PC-3 (cell line): ENCODE results near the gene MEF2C.

Experiments used
- CTCF ChIP-seq: fragments of 300-600 bp; sonication (generic); conservative IDR thresholded peaks from 2 replicates; pipeline ENCODE4 v1.5.1; 2017; ENCODE audit warnings: antibody characterized with exemption, low read depth, mild to moderate bottlenecking, low read length
- EZH2 ChIP-seq: fragments of 300-600 bp; sonication (generic); IDR thresholded peaks from one replicate; pipeline ENCODE4 v1.6.1; 2017; ENCODE audit warnings: antibody characterized with exemption, mild to moderate bottlenecking, low read length; ENCODE audit not compliant: unreplicated experiment
- EZH2phosphoT487 ChIP-seq: fragments of 300-600 bp; sonication (generic); IDR thresholded peaks from 2 replicates; pipeline ENCODE4 v1.6.1; 2018; ENCODE audit warnings: mild to moderate bottlenecking, antibody characterized with exemption, low read length, borderline replicate concordance

- TF ChIP-seq CTCF (no peak; the same call in 1 of the 2 replicates), EZH2 (no peak), EZH2phosphoT487 (no peak)
Measured at GRCh38 chr5:88729829-88730182, 153.2 kb downstream of the MEF2C start.
